ENCODE measurements around the gene UBE2N.

- TF ChIP-seq CTCF (IDR thresholded peaks at IDR 0.05; ENCODE audit: low read length) (peak; percentile 89), EZH2 (optimal IDR thresholded peaks at IDR 0.05; ENCODE audit: low read depth, low read length) (no peak)
Observed at GRCh38 chr12:93467351-93468007, 25.7 kb upstream of the UBE2N start, which contains the start of gene MRPL42.
